ENCODE results near the gene CEP295NL. TPM values are rescaled to one million over a fixed set of nuclear protein-coding genes. Genes with fewer than 3 reads are reported as not detected.

Gene CEP295NL
- total and polyA plus RNA-seq, 9 donors = 0.08 to 1.4 (median 0.40) TPM

DNA sequence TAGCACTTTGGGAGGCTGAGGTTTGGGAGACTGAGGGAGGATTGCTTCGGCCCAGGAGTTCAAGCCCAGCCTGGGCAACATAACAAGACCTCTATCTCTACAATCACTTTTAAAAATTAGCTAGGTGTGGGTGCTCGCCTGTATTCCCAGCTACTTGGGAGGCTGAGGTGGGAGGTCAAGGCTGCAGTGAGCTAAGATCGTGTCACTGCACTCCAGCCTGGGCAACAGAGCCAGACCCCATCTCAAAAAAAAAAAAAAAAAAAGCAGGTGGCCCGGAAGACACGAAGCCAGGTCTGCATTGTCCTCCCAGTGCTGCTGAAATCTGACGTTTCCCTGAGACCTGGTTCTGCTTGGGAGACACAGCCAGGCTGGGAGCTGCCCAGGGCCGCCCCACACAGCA lies 41.0 kb upstream of the CEP295NL start:
- H3K4me1 ChIP-seq (ENCODE audit: control insufficient read depth, insufficient read depth, low read length) = peaks cover 20% of the 10 kb centered on the region
- DNase-seq = no peak
- H3K27ac ChIP-seq (ENCODE audit: low read length) = no peak overlapping the region
- H3K36me3 ChIP-seq (ENCODE audit: control insufficient read depth, insufficient read depth, low read length) = no peaks in the 10 kb centered on the region
- WGBS (ENCODE audit: insufficient coverage) = 78% methylated on average over 2 of the region's 7 CpGs
- H3K27me3 ChIP-seq (ENCODE audit: control insufficient read depth, insufficient read depth, low read length) = no peaks in the 10 kb centered on the region
- H3K9me3 ChIP-seq (replicated peaks; ENCODE audit: control insufficient read depth, low read depth, low read length) = no peaks in the 10 kb centered on the region
- no peak overlapping the region for H3K4me3 ChIP-seq (ENCODE audit: low read length)

DNA sequence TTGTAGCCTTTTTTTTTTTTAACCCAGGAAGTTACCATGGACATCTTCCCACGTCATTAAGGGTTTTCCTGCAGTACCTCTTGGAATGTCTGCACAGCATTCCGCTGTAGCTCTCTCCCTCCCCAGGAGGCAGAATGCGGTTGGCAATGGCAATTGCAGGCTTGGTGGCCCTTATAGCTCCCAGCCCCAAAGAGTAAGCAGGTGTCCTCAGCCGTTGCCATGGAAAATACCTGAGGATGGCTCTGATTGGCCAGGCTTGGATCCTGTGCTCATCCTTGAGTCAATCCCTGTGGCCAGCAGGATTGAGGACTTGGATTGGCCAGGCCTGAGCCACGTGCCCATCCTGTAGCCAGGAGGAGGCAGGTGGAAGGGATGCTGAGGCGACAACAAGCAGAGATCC lies 37.7 kb upstream of the CEP295NL start:
- 50% methylated on average over 6 of the region's 6 CpGs for WGBS (ENCODE audit: insufficient coverage)
- H3K4me3 ChIP-seq (ENCODE audit: low read length) = no peak overlapping the region
- H3K27me3 ChIP-seq (ENCODE audit: control insufficient read depth, insufficient read depth, low read length) = no peaks in the 10 kb centered on the region
- H3K4me1 ChIP-seq (ENCODE audit: control insufficient read depth, insufficient read depth, low read length) = peaks cover 35% of the 10 kb centered on the region
- peak overlapping the region; percentile 8 for H3K27ac ChIP-seq (ENCODE audit: low read length)
- peak; percentile 32 for DNase-seq
- H3K36me3 ChIP-seq (ENCODE audit: control insufficient read depth, insufficient read depth, low read length) = no peaks in the 10 kb centered on the region
- no peaks in the 10 kb centered on the region for H3K9me3 ChIP-seq (replicated peaks; ENCODE audit: control insufficient read depth, low read depth, low read length)

GRCh38 chr17:78940258-78940657 lies 37.3 kb upstream of the CEP295NL start:
- Histone ChIP-seq H3K27ac (ENCODE audit: low read length) (no peak overlapping the region), H3K4me1 (ENCODE audit: control insufficient read depth, insufficient read depth, low read length) (peaks cover 39% of the 10 kb centered on the region), H3K36me3 (ENCODE audit: control insufficient read depth, insufficient read depth, low read length) (no peaks in the 10 kb centered on the region), H3K9me3 (replicated peaks; ENCODE audit: control insufficient read depth, low read depth, low read length) (no peaks in the 10 kb centered on the region), H3K27me3 (ENCODE audit: control insufficient read depth, insufficient read depth, low read length) (no peaks in the 10 kb centered on the region), H3K4me3 (ENCODE audit: low read length) (no peak overlapping the region)
- peak; percentile 57 for DNase-seq
- no CpG with 5 or more reads among the region's 5 CpGs for whole genome bisulfite sequencing (ENCODE audit: insufficient coverage)

DNA sequence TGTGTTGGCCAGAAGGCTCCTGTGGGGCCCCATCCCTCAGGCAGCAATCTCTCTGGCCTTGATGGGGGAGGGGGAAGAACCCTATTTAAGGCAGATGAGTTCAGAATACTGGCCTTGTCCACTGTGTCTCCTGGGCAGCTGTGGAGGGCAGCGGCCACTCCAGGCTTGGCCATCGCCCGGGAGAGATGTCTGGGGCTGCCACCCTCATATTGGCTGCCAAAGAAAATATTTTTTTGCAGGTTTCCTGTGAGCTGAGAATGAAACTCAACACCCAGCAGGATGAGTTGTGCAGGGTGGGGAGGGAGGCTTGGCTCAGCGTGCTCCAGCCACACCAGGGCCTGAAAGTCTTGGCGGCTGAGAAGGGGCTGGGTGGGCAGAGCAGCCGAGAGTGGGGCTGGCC lies 36.6 kb upstream of the CEP295NL start:
- 26% methylated on average over 3 of the region's 6 CpGs for WGBS (ENCODE audit: insufficient coverage)
- H3K36me3 ChIP-seq (ENCODE audit: control insufficient read depth, insufficient read depth, low read length) = no peaks in the 10 kb centered on the region
- peaks cover 46% of the 10 kb centered on the region for H3K4me1 ChIP-seq (ENCODE audit: control insufficient read depth, insufficient read depth, low read length)

DNA sequence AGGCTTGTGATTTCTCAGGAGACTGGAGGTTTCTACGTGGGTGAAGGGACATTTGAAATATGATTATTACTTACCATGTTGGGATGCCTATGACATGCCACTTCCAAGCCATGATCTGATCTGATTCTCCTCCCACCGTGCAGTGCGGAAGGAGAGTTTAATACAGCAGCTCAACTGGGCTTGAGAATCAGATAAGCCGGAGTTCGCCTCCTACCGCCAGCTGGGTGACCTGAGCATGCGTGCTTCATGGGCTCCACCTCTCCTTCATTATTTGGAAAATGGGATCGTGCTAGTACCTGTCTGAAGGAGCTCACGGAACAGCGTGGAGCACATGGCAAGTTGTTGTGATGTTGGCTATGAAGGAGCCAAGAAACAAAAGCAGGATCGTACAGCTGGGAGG lies 34.6 kb upstream of the CEP295NL start:
- 83% methylated on average over 6 of the region's 11 CpGs for WGBS (ENCODE audit: insufficient coverage)
- no peak for DNase-seq
- H3K4me3 ChIP-seq (ENCODE audit: low read length) = no peak overlapping the region

More for the DNA sequence above, 36.6 kb upstream of the CEP295NL start:
- Histone ChIP-seq H3K27ac (ENCODE audit: low read length) (no peak overlapping the region), H3K4me3 (ENCODE audit: low read length) (no peak overlapping the region), H3K27me3 (ENCODE audit: control insufficient read depth, insufficient read depth, low read length) (no peaks in the 10 kb centered on the region), H3K9me3 (replicated peaks; ENCODE audit: control insufficient read depth, low read depth, low read length) (no peaks in the 10 kb centered on the region)
- peak; percentile 39 for DNase-seq

GRCh38 chr17:78935419-78936323 lies 32.7 kb upstream of the CEP295NL start:
- 18% methylated on average over 22 of the region's 33 CpGs for WGBS (ENCODE audit: insufficient coverage)
- Histone ChIP-seq H3K9me3 (replicated peaks; ENCODE audit: control insufficient read depth, low read depth, low read length) (no peaks in the 10 kb centered on the region), H3K27ac (ENCODE audit: low read length) (peak overlapping the region; percentile 90)

More for the DNA sequence above, 34.6 kb upstream of the CEP295NL start:
- no peaks in the 10 kb centered on the region for H3K27me3 ChIP-seq (ENCODE audit: control insufficient read depth, insufficient read depth, low read length)
- H3K9me3 ChIP-seq (replicated peaks; ENCODE audit: control insufficient read depth, low read depth, low read length) = no peaks in the 10 kb centered on the region
- no peaks in the 10 kb centered on the region for H3K36me3 ChIP-seq (ENCODE audit: control insufficient read depth, insufficient read depth, low read length)
- H3K4me1 ChIP-seq (ENCODE audit: control insufficient read depth, insufficient read depth, low read length) = peaks cover 61% of the 10 kb centered on the region
- H3K27ac ChIP-seq (ENCODE audit: low read length) = no peak overlapping the region

GRCh38 chr17:78934681-78935418 lies 31.8 kb upstream of the CEP295NL start:
- Histone ChIP-seq H3K4me3 (ENCODE audit: low read length) (no peak overlapping the region), H3K4me1 (ENCODE audit: control insufficient read depth, insufficient read depth, low read length) (peaks cover 58% of the 10 kb centered on the region), H3K36me3 (ENCODE audit: control insufficient read depth, insufficient read depth, low read length) (no peaks in the 10 kb centered on the region), H3K9me3 (replicated peaks; ENCODE audit: control insufficient read depth, low read depth, low read length) (no peaks in the 10 kb centered on the region), H3K27me3 (ENCODE audit: control insufficient read depth, insufficient read depth, low read length) (peaks cover 3% of the 10 kb centered on the region), H3K27ac (ENCODE audit: low read length) (peak overlapping the region; percentile 90)
- 45% methylated on average over 14 of the region's 19 CpGs for WGBS (ENCODE audit: insufficient coverage)
- DNase-seq = peak; percentile 63

More at GRCh38 chr17:78935419-78936323, 32.7 kb upstream of the CEP295NL start:
- DNase-seq = peak; percentile 97
- Histone ChIP-seq H3K4me1 (ENCODE audit: control insufficient read depth, insufficient read depth, low read length) (peaks cover 58% of the 10 kb centered on the region), H3K36me3 (ENCODE audit: control insufficient read depth, insufficient read depth, low read length) (no peaks in the 10 kb centered on the region), H3K4me3 (ENCODE audit: low read length) (no peak overlapping the region), H3K27me3 (ENCODE audit: control insufficient read depth, insufficient read depth, low read length) (peaks cover 2% of the 10 kb centered on the region)

GRCh38 chr17:78933959-78934568 lies 31.1 kb upstream of the CEP295NL start:
- Histone ChIP-seq H3K36me3 (ENCODE audit: control insufficient read depth, insufficient read depth, low read length) (no peaks in the 10 kb centered on the region), H3K4me3 (ENCODE audit: low read length) (no peak overlapping the region), H3K27me3 (ENCODE audit: control insufficient read depth, insufficient read depth, low read length) (peaks cover 3% of the 10 kb centered on the region), H3K9me3 (replicated peaks; ENCODE audit: control insufficient read depth, low read depth, low read length) (no peaks in the 10 kb centered on the region), H3K4me1 (ENCODE audit: control insufficient read depth, insufficient read depth, low read length) (peaks cover 53% of the 10 kb centered on the region), H3K27ac (ENCODE audit: low read length) (peak overlapping the region; percentile 90)
- WGBS (ENCODE audit: insufficient coverage) = 2% methylated on average over 16 of the region's 16 CpGs
- peak; percentile 99 for DNase-seq

DNA sequence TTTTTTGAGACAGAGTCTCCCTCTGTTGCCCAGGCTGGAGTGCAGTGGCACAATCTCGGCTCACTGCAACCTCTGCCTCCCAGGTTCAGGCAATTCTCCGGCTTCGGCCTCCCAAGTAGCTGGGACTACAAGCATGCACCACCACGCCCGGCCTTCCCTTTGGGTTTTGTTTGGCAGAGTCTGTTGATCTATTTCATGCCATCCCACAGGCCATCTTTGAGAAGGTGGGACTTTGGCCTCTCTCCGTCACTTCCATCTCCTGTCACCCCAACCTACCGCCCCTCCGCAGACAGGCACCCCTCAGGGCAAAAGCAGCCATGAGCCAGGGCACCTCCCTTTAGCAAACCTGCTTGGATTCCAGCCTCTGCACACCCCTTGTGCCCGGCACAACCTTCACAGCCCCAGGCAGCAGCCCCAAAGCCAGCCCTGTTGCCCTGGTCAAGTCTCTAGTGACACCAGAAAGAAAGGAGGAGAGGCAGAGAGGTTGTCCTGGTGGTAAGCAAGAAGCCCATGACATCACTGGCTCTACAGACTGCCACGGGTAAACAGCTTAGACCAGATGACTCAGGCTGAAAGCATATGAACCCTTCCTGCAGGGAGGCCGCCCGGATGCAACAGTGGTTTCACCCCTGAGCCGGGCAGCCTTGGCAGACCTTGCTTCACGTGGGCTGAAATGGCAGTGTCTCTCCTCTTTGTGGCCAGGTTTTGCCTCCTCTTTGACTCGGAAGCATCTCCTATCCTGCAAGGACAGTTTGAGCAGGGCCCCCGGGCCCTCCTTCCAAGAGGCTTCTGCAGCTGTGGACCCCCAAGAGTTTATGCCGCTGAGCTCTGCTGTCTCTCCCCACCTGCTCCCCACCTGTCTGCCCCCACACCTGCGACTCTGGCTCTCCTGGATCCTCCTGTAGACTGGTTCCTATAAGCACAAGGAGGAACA lies 30.3 kb upstream of the CEP295NL start:
- Histone ChIP-seq H3K27me3 (ENCODE audit: control insufficient read depth, insufficient read depth, low read length) (peaks cover 3% of the 10 kb centered on the region), H3K9me3 (replicated peaks; ENCODE audit: control insufficient read depth, low read depth, low read length) (no peaks in the 10 kb centered on the region), H3K36me3 (ENCODE audit: control insufficient read depth, insufficient read depth, low read length) (no peaks in the 10 kb centered on the region), H3K27ac (ENCODE audit: low read length) (peak overlapping the region; percentile 90), H3K4me3 (ENCODE audit: low read length) (no peak overlapping the region), H3K4me1 (ENCODE audit: control insufficient read depth, insufficient read depth, low read length) (peaks cover 52% of the 10 kb centered on the region)
- DNase-seq = peak; percentile 76
- 40% methylated on average over 12 of the region's 18 CpGs for WGBS (ENCODE audit: insufficient coverage)
